Inflammatory macrophage (primary cell): ENCODE data around the gene ZNF787.

Experiments
- DNase-seq, 2 donors: peaks; one replicate each; pipeline ENCODE4 v3.0.0-alpha.2; 2020 to 2022

The ZNF787 gene

GRCh38 chr19:56142897-56143434, 21.9 kb upstream of the ZNF787 start:
- no peak for DNase-seq

GRCh38 chr19:56142087-56142787, 21.1 kb upstream of the ZNF787 start:
- no peak for DNase-seq

GRCh38 chr19:56141417-56141993, 20.4 kb upstream of the ZNF787 start:
- no peak for DNase-seq

DNA sequence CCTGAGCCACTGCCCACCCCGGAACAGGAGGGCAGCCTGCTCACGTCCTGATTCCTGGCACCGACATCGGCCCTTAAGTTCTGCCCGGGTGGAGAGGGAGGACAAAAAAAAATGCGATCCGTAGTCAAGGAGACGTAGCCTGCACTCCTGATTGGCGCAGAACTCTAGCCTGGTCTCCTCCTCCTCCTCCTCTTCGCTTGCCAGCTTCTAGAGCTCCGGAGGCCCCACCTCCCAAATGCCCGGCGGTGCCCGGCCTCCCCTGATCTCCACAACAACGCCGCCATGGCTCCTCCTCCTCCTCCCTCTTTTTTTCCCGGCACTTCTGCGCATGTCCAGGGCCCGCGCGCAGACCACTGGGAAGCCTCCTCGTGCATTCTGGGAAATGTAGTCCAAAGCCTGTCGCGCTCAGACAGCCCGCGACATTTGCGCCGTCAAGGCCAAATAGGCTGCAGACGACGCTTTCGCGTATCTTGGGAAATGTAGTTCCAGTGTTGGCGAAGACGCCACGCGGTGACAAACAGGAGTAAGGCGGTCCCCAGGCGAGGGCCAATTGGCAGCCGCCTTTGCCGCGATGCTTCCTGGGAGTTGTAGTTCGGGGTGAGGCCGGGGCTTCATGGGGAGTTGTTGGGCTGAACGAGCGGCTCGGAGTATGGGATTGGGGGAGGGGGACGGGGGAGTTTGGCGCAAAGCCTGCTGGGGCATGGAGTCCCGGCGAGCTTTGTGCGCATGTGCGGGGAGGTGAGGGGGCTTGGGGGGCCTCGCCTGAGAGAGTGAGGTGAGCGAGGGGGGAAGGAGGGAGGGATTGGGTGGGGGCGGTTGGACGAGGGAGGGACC, 19.7 kb upstream of the ZNF787 start, which contains the start of gene ZNF444:
ZNF444 (plus strand) TSS at position 705 of the 834 bp plus-strand sequence. CDS start 5,625 bp downstream, outside the sequence.
- peak; percentile 99 for DNase-seq

DNA sequence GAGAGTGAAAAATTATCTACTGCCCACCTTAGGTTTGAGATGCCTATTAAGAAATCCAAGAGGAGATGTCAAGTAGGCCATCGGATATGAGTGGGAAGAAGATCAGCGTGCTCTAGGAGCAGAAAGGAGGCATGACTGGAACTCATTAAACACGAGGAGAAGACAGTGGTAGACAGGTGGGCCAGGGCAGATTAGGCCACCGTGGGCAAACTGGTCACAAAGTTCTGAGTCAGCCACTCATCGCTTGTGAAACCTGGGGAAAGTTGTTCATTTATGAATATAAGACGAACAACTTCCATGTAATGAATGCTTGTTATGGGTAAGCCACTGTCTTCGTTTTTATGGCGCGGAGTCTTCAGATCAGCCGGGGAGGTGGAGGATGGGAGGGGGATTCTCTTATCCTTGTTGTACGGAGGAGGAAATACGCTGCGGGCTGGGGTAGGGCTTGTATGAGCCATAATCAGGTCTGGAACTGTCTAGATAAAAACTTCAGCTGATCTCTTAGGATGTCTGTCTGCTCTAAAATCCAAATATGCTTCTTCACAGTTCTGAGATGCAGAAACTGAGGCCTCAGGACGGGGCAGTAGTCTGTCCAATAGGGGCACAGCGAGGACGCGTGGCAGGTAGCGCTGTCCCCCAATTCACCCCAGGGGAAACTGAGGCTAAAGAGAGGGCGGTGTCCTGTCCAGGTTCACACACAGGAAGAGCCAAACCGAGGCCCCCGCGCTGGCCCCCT, 18.9 kb upstream of the ZNF787 start:
- DNase-seq: peak; percentile 10 to 34

GRCh38 chr19:56138069-56138468, 17.0 kb upstream of the ZNF787 start:
- peak in 1 of 2 donors; percentile 58 for DNase-seq

- DNase-seq: no peak
Observed at GRCh38 chr19:56137405-56137804, 16.3 kb upstream of the ZNF787 start.

DNA sequence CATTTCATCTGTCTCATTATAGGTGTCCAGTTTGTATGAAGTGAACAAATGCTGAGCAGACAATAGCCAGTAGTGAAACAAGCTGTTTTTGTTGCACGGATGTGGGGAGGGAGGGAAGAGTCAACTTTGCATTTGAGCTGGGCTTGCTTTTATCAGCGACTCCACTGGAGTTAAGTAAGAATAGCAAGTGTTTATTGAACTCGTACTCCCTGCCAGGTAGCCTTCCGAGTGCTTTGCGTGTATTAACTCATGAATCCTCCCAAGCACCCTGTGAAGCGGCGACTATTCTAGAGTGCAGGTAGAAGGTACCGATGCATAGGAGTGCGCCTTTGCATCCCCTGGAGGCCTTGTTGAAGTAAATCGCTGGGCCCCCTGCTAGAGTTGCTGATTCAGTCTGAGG, 15.3 kb upstream of the ZNF787 start:
- DNase-seq: no peak

DNA sequence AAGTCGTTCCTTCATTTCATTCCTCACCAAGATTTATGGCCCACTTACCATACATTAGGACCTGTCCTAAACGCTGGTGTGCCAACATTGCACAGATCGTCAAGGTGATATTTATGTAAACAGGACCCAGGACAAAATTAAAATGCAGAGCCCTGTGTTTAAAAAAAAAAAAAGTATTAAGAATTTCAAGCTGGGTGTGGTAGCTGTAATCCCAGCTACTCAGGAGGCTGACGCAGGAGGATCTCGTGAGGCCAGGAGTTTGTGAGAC, 13.5 kb upstream of the ZNF787 start:
- DNase-seq: no peak

GRCh38 chr19:56133858-56134653, 13.0 kb upstream of the ZNF787 start:
- peak in 1 of 2 donors; percentile 57 for DNase-seq

DNA sequence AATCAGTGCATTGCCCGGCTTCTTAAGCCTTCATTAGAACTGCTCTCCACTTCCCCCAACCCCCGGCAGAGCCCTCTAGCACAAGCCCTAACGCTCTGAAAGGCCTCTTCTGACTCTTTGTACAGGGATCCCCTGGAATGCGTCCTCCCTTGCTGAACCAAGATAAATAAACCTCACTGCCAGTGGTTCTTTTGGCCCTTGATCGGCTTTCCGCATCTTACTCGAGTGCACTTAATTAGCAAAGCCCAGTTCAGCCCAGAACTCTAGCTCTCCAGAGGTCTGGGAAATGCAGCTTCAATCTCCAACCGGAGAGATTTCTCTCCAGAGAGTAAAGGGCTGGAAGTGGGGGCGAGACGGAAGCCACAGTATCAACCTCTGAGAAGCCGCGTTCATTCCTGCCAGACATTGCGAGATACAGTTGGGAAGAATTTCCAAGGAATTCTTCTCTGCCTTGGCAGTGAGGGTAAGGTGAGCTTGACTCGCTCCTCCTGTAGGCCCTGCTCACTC, 11.3 kb upstream of the ZNF787 start:
- DNase-seq: no peak

DNA sequence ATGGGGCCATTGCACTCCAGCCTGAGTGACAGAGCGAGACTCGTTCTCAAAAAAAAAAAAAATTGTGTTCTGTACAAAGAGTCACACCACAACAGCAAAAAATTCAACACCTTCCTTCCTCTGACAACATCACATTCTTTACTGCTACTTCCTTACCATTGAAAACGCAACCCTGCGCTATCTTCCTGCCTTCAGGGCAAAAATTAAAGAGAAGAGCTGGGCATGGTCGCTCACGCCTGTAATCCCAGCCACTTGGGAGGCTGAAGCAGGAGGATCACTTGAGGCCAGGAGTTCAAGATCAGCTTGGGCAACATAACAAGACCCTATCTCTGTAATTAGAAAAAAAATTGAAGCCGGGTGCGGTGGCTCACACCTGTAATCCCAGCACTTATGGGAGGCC, 10.6 kb upstream of the ZNF787 start:
- DNase-seq: no peak

- DNase-seq: no peak
Observed at GRCh38 chr19:56130006-56130405, 8.9 kb upstream of the ZNF787 start.

DNA sequence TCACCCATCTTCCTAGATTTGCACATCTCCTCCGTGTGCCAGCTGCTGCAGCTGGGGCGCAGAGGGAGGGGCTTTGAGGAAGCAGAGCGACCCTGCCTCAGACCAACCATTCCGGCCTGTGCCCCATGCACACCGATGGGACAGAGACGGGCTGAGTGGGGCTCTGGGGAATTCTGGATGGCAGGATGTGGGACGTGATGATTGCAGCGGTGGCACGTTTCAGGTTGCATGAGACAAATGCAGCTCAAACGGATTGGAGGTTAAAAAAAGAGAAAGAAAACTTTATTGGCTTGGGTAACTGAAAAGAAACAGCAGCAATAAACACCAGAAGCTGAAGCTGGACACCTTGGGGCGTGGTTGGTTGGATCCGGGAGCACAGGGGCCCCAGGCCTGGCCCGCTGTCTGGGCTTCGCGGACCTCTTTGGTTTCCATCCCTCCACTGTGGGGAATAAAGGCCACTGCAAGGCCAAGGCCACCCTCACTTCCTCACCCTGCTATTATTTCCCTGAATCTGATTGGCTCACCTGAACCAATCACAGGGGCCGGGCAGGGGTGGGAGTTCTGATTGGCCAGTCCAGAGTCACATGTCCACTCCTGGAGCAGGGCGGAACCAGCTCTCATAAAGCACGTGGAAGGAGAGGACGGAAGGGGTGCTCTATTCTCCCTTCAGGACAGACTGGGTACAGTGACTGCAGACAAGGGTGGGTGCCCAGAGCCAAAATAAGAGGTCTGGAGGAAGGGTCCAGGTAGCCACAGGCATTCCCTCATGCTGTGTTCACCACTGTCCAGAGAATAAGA, 6.1 kb upstream of the ZNF787 start:
- no peak for DNase-seq

DNA sequence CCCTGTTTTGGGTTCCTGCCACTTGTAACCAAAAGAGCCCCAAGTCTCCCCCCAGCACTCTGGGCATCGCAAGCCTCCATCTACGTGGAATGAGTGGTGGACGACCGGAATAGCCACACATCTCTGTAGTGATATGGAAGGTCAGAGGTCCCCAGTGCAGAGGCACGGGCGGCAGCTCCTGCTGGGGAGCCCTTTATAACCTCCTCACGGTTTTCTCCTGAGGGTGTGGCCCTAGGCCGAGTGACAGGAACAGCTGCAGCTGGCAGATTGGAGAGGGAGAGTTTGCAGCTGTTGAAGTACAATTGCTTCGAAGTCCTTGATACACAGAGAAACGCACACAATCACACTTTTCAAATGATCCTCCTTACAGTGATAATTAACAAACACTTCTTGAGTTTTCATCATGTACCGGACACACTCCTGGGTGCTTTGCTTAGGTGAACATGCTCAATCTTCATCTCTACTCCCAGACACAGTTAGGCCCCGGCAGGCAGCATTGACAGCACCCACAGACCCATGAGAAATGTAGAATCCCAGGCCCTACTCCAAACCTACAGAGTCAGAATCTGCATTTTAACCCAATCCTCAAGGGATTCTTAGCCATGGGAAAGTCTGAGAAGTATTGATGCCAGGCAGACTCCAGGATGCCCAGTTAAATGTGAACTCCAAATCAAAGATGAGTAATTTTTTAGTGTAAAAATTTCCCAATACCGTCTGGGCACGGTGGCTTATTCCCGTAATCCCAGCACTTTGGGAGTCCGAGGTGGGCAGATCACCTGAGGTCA, 4.9 kb upstream of the ZNF787 start:
- no peak for DNase-seq

DNA sequence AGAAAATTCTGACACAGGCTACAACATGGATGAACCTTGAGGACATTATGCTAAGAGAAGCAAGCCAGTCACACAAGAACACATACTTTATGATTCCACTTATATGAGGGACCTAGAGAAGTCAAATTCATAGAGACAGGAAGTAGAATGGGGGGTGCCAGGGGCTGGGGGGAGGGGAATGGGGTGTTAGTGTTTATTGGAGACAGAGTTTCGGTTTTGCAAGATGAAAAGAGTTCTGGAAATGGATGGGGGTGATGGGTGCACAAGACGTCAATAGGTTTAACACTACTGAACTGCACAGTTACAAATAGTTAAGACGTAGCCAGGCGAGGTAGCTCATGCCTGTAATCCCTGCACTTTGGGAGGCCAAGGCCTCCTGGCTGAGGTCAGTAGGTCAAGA, 3.5 kb upstream of the ZNF787 start:
- no peak for DNase-seq

DNA sequence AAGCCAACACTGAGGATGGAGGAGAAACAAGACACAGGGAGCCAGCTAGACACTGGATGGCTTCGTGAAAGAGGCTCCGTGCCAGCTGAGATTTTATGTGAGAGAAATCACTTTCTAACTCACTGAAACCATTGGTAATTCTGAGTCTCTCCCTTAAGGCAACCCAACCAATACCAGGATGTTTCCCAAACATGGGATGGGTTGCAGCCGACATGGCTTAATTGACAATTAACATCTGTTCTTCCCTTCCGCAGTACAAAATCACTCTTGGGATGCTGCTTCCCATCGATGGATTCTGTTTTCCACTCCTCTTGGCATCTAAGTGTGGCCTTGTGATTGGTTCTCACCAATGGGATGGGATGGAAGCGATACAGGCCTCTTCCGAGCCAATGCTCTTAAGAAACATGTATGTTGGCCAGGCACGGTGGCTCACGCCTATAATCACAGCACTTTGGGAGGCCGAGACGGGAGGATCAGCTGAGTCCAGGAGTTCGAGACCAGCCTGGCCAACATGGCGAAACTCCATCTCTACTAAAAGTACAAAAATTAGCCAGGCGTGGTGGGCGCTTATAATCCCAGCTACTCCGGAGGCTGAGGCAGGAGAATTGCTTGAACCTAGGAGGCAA, 2.3 kb upstream of the ZNF787 start:
- DNase-seq: no peak

DNA sequence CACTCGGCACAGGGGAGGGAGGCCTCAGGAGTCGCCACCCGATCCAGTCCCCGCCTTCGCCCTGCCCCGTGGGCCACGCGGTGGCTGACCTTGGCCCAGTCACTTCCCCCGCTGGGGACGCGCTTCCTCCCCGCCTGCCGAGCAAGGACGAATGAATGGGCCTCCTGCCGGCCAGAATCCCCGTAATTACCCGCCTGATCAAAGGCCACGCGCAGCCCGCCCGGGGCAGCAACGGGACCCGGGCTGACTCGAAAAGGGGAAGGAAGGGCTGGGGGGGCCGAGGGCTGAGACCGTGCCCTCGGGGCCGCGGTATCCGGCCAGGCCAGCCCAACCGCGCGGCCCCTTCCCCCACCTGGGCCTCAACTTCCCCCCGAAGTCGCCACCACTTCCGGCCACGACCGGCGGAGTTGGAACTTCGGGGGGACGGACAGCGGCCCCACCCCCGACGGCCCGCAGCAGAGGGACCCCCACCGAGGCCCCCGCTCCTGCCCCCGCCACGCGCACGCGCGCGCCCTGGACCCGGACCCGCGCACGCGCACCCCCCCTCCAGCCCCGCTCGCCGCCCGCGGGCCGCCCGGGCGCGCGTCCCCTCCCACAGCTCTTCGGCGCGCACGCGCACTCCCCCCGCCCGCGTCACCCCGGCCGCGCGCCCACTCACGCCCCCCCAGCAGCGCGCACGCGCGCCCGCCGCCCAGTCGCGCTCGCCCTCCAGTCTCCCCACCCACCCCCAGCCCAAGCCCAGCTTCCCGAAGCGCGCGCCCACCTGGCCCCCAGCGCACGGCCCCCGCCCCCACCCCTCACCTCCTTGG, 520 bp downstream of the ZNF787 start:
- DNase-seq: peak; percentile 96 to 97

GRCh38 chr19:56120002-56120370, 1.1 kb downstream of the ZNF787 start:
- DNase-seq: no peak
